Epithelial cell of proximal tubule (primary cell): ENCODE results near the gene ABHD16A. TPM values are rescaled to one million over a fixed set of nuclear protein-coding genes. Genes with fewer than 3 reads are reported as not detected.

ENCODE experiments used
- DNase-seq: peaks from one replicate; pipeline ENCODE4 v3.0.0-alpha.2; 2011; ENCODE audit warnings: low read depth
- H3K4me3 ChIP-seq: 2 replicates; pipeline ENCODE4 v1.5.1; 2011; ENCODE audit warnings: low read depth, mild to moderate bottlenecking, low read length
- CTCF ChIP-seq: conservative IDR thresholded peaks from 2 replicates; pipeline ENCODE4 v1.5.1; 2012; ENCODE audit warnings: low read depth, mild to moderate bottlenecking, low read length
- total RNA-seq: library from RNA; depleted of rRNA; stranded (reverse); fragments of >200 nt; gene quantifications from 2 replicates; pipeline ENCODE4 v1.2.3, GENCODE V29; 2015

The ABHD16A gene
- total RNA-seq, 1 donor from 2014 or later: 25.4 TPM

DNA sequence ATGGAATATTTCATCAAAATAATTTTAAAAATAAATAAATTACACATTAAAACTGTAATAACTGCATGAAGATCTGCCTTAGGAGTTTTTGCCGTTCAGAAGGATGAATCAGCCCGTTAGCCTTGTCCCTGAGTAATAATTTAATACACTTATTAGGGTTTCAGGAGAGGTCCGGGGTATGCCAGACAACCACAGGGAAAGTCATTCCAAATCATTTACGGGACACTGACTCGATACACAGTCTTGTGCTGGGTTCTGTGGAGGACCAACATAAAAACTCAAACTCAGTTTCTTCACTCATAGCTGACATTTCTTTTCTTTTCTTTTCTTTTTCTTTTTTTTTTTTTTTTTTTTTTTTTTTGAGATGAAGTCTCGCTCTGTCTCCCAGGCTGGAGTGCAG, 2.8 kb upstream of the ABHD16A start:
- no peak overlapping the region for H3K4me3 ChIP-seq
- DNase-seq: no peak
- no peak for TF ChIP-seq CTCF

GRCh38 chr6:31702405-31702818, 712 bp downstream of the ABHD16A start:
- H3K4me3 ChIP-seq: peak overlapping the region; percentile 80
- no peak for TF ChIP-seq CTCF
- DNase-seq: no peak

GRCh38 chr6:31701666-31702404, 1.3 kb downstream of the ABHD16A start:
- DNase-seq: no peak
- H3K4me3 ChIP-seq: peak overlapping the region; percentile 80
- TF ChIP-seq CTCF: no peak

- H3K4me3 ChIP-seq: no peak overlapping the region
- TF ChIP-seq CTCF: no peak
- DNase-seq: no peak
Measured at GRCh38 chr6:31700740-31701401, 2.3 kb downstream of the ABHD16A start.

DNA sequence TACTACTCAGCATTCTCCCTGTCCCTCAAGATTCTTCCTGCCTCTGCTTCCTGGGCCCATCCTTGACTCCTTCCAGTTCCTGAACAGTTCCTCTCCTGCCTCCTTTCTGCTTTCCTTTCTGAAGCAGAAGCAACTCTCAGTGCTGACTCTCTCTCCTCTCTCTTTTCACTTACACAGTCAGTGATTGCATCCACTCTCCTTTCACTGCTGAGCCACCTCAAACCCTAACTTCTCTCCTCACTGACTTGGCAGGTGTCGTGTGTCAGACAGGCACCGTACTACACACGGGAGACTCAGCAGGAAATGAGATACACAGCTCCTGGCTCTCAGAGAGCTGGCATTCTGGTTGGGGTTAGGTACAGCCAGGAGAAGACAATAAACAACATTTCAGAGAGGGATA, 5.6 kb downstream of the ABHD16A start:
- TF ChIP-seq CTCF: no peak

DNA sequence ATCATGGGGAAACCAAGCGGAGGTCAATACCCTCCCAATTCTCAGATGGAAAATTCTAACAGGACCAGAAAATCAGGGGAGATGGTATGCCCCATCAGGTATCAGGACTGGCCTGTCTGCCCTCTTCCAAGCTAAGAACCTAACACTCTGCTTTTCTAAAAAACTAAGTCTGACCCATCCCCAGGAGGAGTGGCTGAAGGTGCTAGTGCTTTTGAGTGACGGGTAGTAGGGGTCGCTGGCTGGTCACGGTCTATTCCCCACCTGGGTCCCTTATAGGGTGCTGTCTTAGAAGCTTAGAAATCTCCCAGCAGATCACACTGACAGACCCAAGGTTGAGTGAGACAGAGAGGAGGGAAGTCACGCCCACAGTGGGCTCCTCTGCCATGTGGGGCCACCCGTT, 9.6 kb downstream of the ABHD16A start:
- TF ChIP-seq CTCF: no peak
- no peak overlapping the region for H3K4me3 ChIP-seq
- DNase-seq: no peak

More for the DNA sequence above, 5.6 kb downstream of the ABHD16A start:
- DNase-seq: no peak
- no peak overlapping the region for H3K4me3 ChIP-seq
